K562 (cell line): ENCODE data around the gene RNPEP. TPM values are rescaled to one million over a fixed set of nuclear protein-coding genes. Genes with fewer than 3 reads are reported as not detected.

Source experiments
- ATAC-seq: fragments of 200-7000 bp; cut with Tn5 transposase; 3 replicates; pipeline ENCODE4 v1.9.1; 2020; ENCODE audit warnings: moderate library complexity
- BruUV-seq: library from RNA; stranded (reverse); fragments of 400-500 nt; replicated peaks from 2 replicates; lab custom pipeline; 2021; lab: Mats Ljungman, UMichigan
- CTCF ChIA-PET: fragments of 300-600 bp; formaldehyde crosslinking; extraction: SDS; loops from one replicate; lab custom pipeline; 2021; ENCODE audit warnings: low intra/inter-chr PET ratio; lab: Yijun Ruan, JAX
- POLR2A ChIA-PET: fragments of 300-600, 350-650 bp; sonication (Branson Sonifier 250); formaldehyde crosslinking; extraction: SDS; loops from one replicate; lab custom pipeline; 2021; ENCODE audit warnings: antibody characterized with exemption, inconsistent platforms; lab: Yijun Ruan, JAX
- DNase-seq, 4 experiments: peaks; one replicate each; pipeline versions ENCODE4 v3.0.0 to v3.0.0-alpha.2; 2011 to 2018; ENCODE audit warnings: low spot score in 3 of 4, mixed read lengths in 3 of 4; ENCODE audit errors: extremely low read depth in 1 of 4
- FAIRE-seq: peaks from 2 replicates; lab custom pipeline; 2011; peaks lifted over from hg19 to GRCh38; lab: Jason Lieb, UNC
- H2AFZ ChIP-seq: 2 replicates; pipeline ENCODE4 v1.6.0; 2011; ENCODE audit warnings: low read depth, low read length, control low read depth, inconsistent platforms
- H3K27ac ChIP-seq: fragments of 200-600 bp; 3 replicates; pipeline ENCODE4 v1.8.0; 2011; ENCODE audit warnings: low read depth, mild to moderate bottlenecking, control low read depth, inconsistent platforms, low read length, moderate library complexity, mixed read lengths; ENCODE audit errors: extremely low read depth
- H3K27me3 ChIP-seq, 2 experiments: fragments of 300-600 bp in 1 of 2; 2 replicates in 1 of 2; 3 replicates in 1 of 2; pipeline versions ENCODE4 v1.6.0 to v1.8.0; 2011; ENCODE audit warnings: inconsistent platforms in 2 of 2, low read length in 2 of 2, mild to moderate bottlenecking in 1 of 2, mixed read lengths in 1 of 2, moderate library complexity in 1 of 2; ENCODE audit not compliant: control insufficient read depth in 2 of 2, insufficient read depth in 2 of 2
- H3K36me3 ChIP-seq: fragments of 300-600 bp; 3 replicates; pipeline ENCODE4 v1.8.0; 2011; ENCODE audit warnings: mild to moderate bottlenecking, low read length, inconsistent platforms; ENCODE audit not compliant: control insufficient read depth, insufficient read depth
- H3K4me1 ChIP-seq, 2 experiments: fragments of 200-600 bp in 1 of 2; replicated peaks in 1 of 2; 2 replicates in 1 of 2; 3 replicates in 1 of 2; pipeline versions ENCODE4 v1.5.1 to v1.8.0; 2011; ENCODE audit warnings: inconsistent platforms in 2 of 2, low read length in 2 of 2, mild to moderate bottlenecking in 1 of 2, mixed read lengths in 1 of 2, moderate library complexity in 1 of 2; ENCODE audit not compliant: control insufficient read depth in 2 of 2, insufficient read depth in 2 of 2
- H3K4me2 ChIP-seq: 2 replicates; pipeline ENCODE4 v1.6.1; 2011; ENCODE audit warnings: low read length, control low read depth, inconsistent platforms, mixed read lengths; ENCODE audit not compliant: insufficient read depth
- H3K4me3 ChIP-seq: fragments of 200-600 bp; sonication (generic), shearing (Covaris generic); 2 replicates; pipeline ENCODE4 v1.5.1; 2016; ENCODE audit warnings: control low read depth, inconsistent platforms
- H3K79me2 ChIP-seq: fragments of 200-600 bp; 3 replicates; pipeline ENCODE4 v1.8.0; 2011; ENCODE audit warnings: low read length, inconsistent platforms; ENCODE audit not compliant: control insufficient read depth, insufficient read depth
- H3K9ac ChIP-seq, 2 experiments: 2 replicates each; pipeline versions ENCODE4 v1.6.0 to v1.6.1; 2011; ENCODE audit warnings: low read depth in 2 of 2, low read length in 2 of 2, control low read depth in 1 of 2, inconsistent platforms in 1 of 2, mild to moderate bottlenecking in 1 of 2, mixed read lengths in 1 of 2; ENCODE audit not compliant: insufficient read depth in 1 of 2
- H3K9me1 ChIP-seq: one replicate; pipeline ENCODE4 v1.6.0; 2011; ENCODE audit warnings: inconsistent platforms, mild to moderate bottlenecking, low read length, moderate library complexity; ENCODE audit not compliant: control insufficient read depth, insufficient read depth
- H3K9me3 ChIP-seq: replicated peaks from 2 replicates; pipeline ENCODE4 v1.5.1; 2011; ENCODE audit warnings: low read depth, low read length, inconsistent platforms; ENCODE audit not compliant: control insufficient read depth, insufficient read depth
- H4K20me1 ChIP-seq: replicated peaks from 2 replicates; pipeline ENCODE4 v1.6.1; 2011; ENCODE audit warnings: low read length, inconsistent platforms, mixed read lengths; ENCODE audit not compliant: control insufficient read depth, insufficient read depth
- BCOR ChIP-seq: fragments of 450-650 bp; IDR thresholded peaks from 2 replicates; pipeline ENCODE4 v1.6.1; 2016
- BRF2 ChIP-seq: IDR thresholded peaks from 3 replicates; pipeline ENCODE4 v1.6.1; 2011; ENCODE audit warnings: borderline replicate concordance, mild to moderate bottlenecking; ENCODE audit not compliant: insufficient read length, insufficient read depth
- ESRRB ChIP-seq: fragments of 250-450 bp; sonication (Bioruptor Pico); IDR thresholded peaks from 2 replicates; pipeline ENCODE4 v1.5.0; 2020; ENCODE audit warnings: mild to moderate bottlenecking, moderate library complexity, borderline replicate concordance
- RBM39 ChIP-seq: fragments of 200-400 bp; formaldehyde crosslinking; optimal IDR thresholded peaks from 2 replicates; pipeline ENCODE3; 2018; ENCODE audit warnings: low read depth, low read length
- TAF1 ChIP-seq: IDR thresholded peaks from 2 replicates; pipeline ENCODE4 v1.6.1; 2011; ENCODE audit warnings: mild to moderate bottlenecking, low read length, moderate library complexity; ENCODE audit not compliant: insufficient read depth, control insufficient read depth, severe bottlenecking; ENCODE audit errors: extremely low read depth
- ZNF146 ChIP-seq: IDR thresholded peaks from one replicate; pipeline ENCODE4 v1.6.1; 2018; ENCODE audit warnings: missing compliant biosample characterization; ENCODE audit not compliant: unreplicated experiment
- ZNF518B ChIP-seq: fragments of 250-450 bp; sonication (Bioruptor Pico); IDR thresholded peaks from 2 replicates; pipeline ENCODE4 v1.5.0; 2021; ENCODE audit warnings: mild to moderate bottlenecking, moderate library complexity
- ZNF644 ChIP-seq: fragments of 200-800 bp; sonication (Bioruptor generic); IDR thresholded peaks from 2 replicates; pipeline ENCODE4 v1.6.1; 2016; ENCODE audit warnings: low read depth, missing genetic modification characterization, missing compliant biosample characterization
- WGBS: fragments of 100-300 bp; shearing (Covaris generic); methylation state at CpG from one replicate; pipeline ENCODE4 v1.1.6; 2016; ENCODE audit warnings: low coverage, mixed read lengths; ENCODE audit not compliant: insufficient coverage; ENCODE audit errors: missing lambda C conversion rate; 5-methylcytosine and 5-hydroxymethylcytosine counted together
- in situ Hi-C: fragments of 300-500 bp; cut with MboI; formaldehyde crosslinking; loops from 4 replicates; pipeline ENCODE4 v1.15.0; 2018; ENCODE audit warnings: inconsistent platforms, mixed read lengths
- intact Hi-C: fragments of 100-400 bp; cut with micrococcal nuclease; formaldehyde crosslinking; loops from 2 replicates; pipeline ENCODE4 v1.14.2; 2022
- polyA plus RNA-seq, 8 experiments: library from polyadenylated mRNA; depleted of rRNA in 4 of 8; stranded (reverse) in 5 of 8; unstranded in 3 of 8; fragments of >200 nt; fragmentation: Nextera tagmentation in 2 of 8; fragmentation: Illumina TruSeq in 1 of 8; extraction: Ambion mirVana in 2 of 8; extraction: Trizol in 1 of 8; gene quantifications; 2 replicates each; pipeline versions ENCODE4 v1.2.1 to v1.2.3, GENCODE V29; 2011 to 2014; ENCODE audit warnings: inconsistent platforms in 1 of 8, missing spikeins in 1 of 8
- total RNA-seq, 7 experiments: library from RNA; depleted of rRNA in 6 of 7; stranded (reverse); fragments of >200 nt in 6 of 7; fragmentation: Illumina TruSeq in 2 of 7; extraction: Trizol in 2 of 7; gene quantifications; 2 replicates each; pipeline versions ENCODE4 v1.2.1 to v1.2.3, GENCODE V29; 2011 to 2021; ENCODE audit warnings: low replicate concordance in 1 of 7

The RNPEP gene
- total and polyA plus RNA-seq, 9 of the 15 experiments (the other 6 are each of a cell fraction or from before 2014, with no cell fraction given): 27.5 to 131 (median 63.4) TPM

GRCh38 chr1:202046748-202047708 lies 64.6 kb downstream of the RNPEP start:
- Histone ChIP-seq H3K36me3 (no peaks in the 10 kb centered on the region), H3K4me3 (no peak overlapping the region), H3K9ac (no peak overlapping the region), H3K4me2 (no peak overlapping the region), H3K27ac (no peak overlapping the region), H4K20me1 (no peaks in the 10 kb centered on the region), H3K4me1 (no peaks in the 10 kb centered on the region; a peak in 1 of 5 replicates), H2AFZ (no peak overlapping the region), H3K79me2 (no peaks in the 10 kb centered on the region), H3K9me3 (peaks cover 3% of the 10 kb centered on the region; the same call in 1 of the 2 replicates), H3K27me3 (peaks cover 8 to 44% of the 10 kb centered on the region in 2 experiments; a peak in 4 of 5 replicates), H3K9me1 (no peaks in the 10 kb centered on the region)
- POLR2A ChIA-PET: interaction anchor here (0.6 to 1.2 kb wide), 6 partner anchors 11 to 456 kb away, joined by 3 to 4 read pairs (median 3); no protein-coding TSS in a partner anchor
- intact Hi-C loops: no loop called here
- CTCF ChIA-PET: no interaction called here
- no peak for TF ChIP-seq ZNF146 (CRISPR knock-in tag)
- ATAC-seq (no peak), DNase-seq (peak in 1 of 4 experiments; percentile 9), FAIRE-seq (no peak)
- WGBS: 1% methylated on average over 5 of the region's 5 CpGs
- in situ Hi-C loops: no loop called here
- BruUV-seq: no TSS peak

GRCh38 chr1:202047977-202048376 lies 65.5 kb downstream of the RNPEP start:
- intact Hi-C loops (no loop called here), in situ Hi-C loops (no loop called here)
- ATAC-seq: no peak
- WGBS: 7% methylated on average over 4 of the region's 4 CpGs
- H3K4me3 ChIP-seq: no peak overlapping the region
- H3K27me3 ChIP-seq: peaks cover 4 to 36% of the 10 kb centered on the region in 2 experiments; a peak in 4 of 5 replicates
- H3K27ac ChIP-seq: no peak overlapping the region
- POLR2A ChIA-PET: interaction anchor here (1.2 kb wide), 1 partner anchor 35 kb away, joined by 3 read pairs; no protein-coding TSS in a partner anchor
- no peak overlapping the region for H3K9ac ChIP-seq
- CTCF ChIA-PET: no interaction called here
- no peak overlapping the region for H3K4me2 ChIP-seq
- FAIRE-seq: no peak
- DNase-seq: peak in 1 of 4 experiments; percentile 8
- BruUV-seq: no TSS peak
- no peaks in the 10 kb centered on the region; a peak in 1 of 5 replicates for H3K4me1 ChIP-seq
- peaks cover 3% of the 10 kb centered on the region; the same call in 1 of the 2 replicates for H3K9me3 ChIP-seq
- no peak overlapping the region for H2AFZ ChIP-seq
- no peaks in the 10 kb centered on the region for H3K36me3 ChIP-seq
- H3K79me2 ChIP-seq: no peaks in the 10 kb centered on the region
- no peaks in the 10 kb centered on the region for H4K20me1 ChIP-seq
- no peaks in the 10 kb centered on the region for H3K9me1 ChIP-seq
- TF ChIP-seq BRF2 (no peak), ZNF518B (no peak), BCOR (no peak), TAF1 (no peak), RBM39 (no peak), ZNF644 (tag) (no peak), ESRRB (CRISPR knock-in tag) (no peak)
